WTC11 (cell line): Measurements from ENCODE around the gene CCDC92. TPM values are rescaled to one million over a fixed set of nuclear protein-coding genes. Genes with fewer than 3 reads are reported as not detected.

Experiments used
- ATAC-seq: fragments of 200-7000 bp; cut with Tn5 transposase; 2 replicates; pipeline ENCODE4 v1.10.0; 2021; ENCODE audit warnings: mild to moderate bottlenecking, moderate library complexity
- CTCF ChIA-PET: fragments of 300-600 bp; sonication (Branson Sonifier 250); formaldehyde crosslinking; loops from one replicate; lab custom pipeline; 2021; ENCODE audit warnings: antibody characterized with exemption; lab: Charles Lee
- POLR2A ChIA-PET: fragments of 350-600 bp; sonication (Branson Sonifier 250); formaldehyde crosslinking; loops from one replicate; lab custom pipeline; 2021; ENCODE audit warnings: antibody characterized with exemption; lab: Charles Lee
- DNase-seq: peaks from one replicate; pipeline ENCODE4 v3.0.0; 2021; ENCODE audit warnings: low spot score
- H3K27ac Mint-ChIP-seq: 2 replicates; pipeline ENCODE4 v1.8.0; 2021; ENCODE audit warnings: mixed read lengths
- H3K27me3 Mint-ChIP-seq: 2 replicates; pipeline ENCODE4 v1.8.0; 2021; ENCODE audit warnings: low read depth, mild to moderate bottlenecking, moderate library complexity, mixed read lengths
- H3K36me3 Mint-ChIP-seq: 2 replicates; pipeline ENCODE4 v1.8.0; 2021; ENCODE audit warnings: mixed read lengths
- H3K4me1 Mint-ChIP-seq: 2 replicates; pipeline ENCODE4 v1.8.0; 2022; ENCODE audit warnings: mixed read lengths
- H3K4me3 Mint-ChIP-seq: 2 replicates; pipeline ENCODE4 v1.8.0; 2021; ENCODE audit warnings: mild to moderate bottlenecking, moderate library complexity, mixed read lengths
- H3K9me3 Mint-ChIP-seq: 2 replicates; pipeline ENCODE4 v1.8.0; 2021; ENCODE audit warnings: mixed read lengths
- CDX4 ChIP-seq: fragments of 250-450 bp; sonication (Bioruptor Pico); IDR thresholded peaks from 2 replicates; pipeline ENCODE4 v1.9.0; 2021; ENCODE audit warnings: moderate library complexity, mild to moderate bottlenecking, inconsistent platforms, borderline replicate concordance
- MLX ChIP-seq: sonication (generic); formaldehyde crosslinking; IDR thresholded peaks from 2 replicates; pipeline ENCODE4 v1.8.1; 2023; ENCODE audit warnings: mild to moderate bottlenecking, missing genetic modification reagents, moderate library complexity
- NFE2L1 ChIP-seq: sonication (generic); formaldehyde crosslinking; IDR thresholded peaks from 2 replicates; pipeline ENCODE4 v1.8.1; 2023; ENCODE audit warnings: missing genetic modification reagents
- TEAD4 ChIP-seq: sonication (generic); formaldehyde crosslinking; IDR thresholded peaks from 2 replicates; pipeline ENCODE4 v1.8.0; 2022; ENCODE audit warnings: mild to moderate bottlenecking, missing genetic modification reagents
- ZNF423 ChIP-seq: fragments of 250-450 bp; sonication (Bioruptor Pico); IDR thresholded peaks from 2 replicates; pipeline ENCODE4 v2.1.2; 2022; ENCODE audit warnings: mild to moderate bottlenecking, moderate library complexity
- ZNF425 ChIP-seq: fragments of 250-450 bp; sonication (Bioruptor Pico); conservative IDR thresholded peaks from 2 replicates; pipeline ENCODE4 v1.9.0; 2021; ENCODE audit warnings: mild to moderate bottlenecking
- ZNF532 ChIP-seq: fragments of 250-450 bp; sonication (Bioruptor Pico); IDR thresholded peaks from 2 replicates; pipeline ENCODE4 v1.9.0; 2021; ENCODE audit warnings: mild to moderate bottlenecking, borderline replicate concordance
- ZNF671 ChIP-seq: fragments of 250-450 bp; sonication (Bioruptor Pico); IDR thresholded peaks from 2 replicates; pipeline ENCODE4 v1.8.0; 2021; ENCODE audit warnings: mild to moderate bottlenecking
- total RNA-seq: library from RNA; stranded (reverse); gene quantifications from 3 replicates; pipeline ENCODE4 v1.2.3, GENCODE V29; 2021
- TF ChIP-seq, protein P1 (sequence below): sonication (generic); formaldehyde crosslinking; IDR thresholded peaks from 2 replicates; pipeline ENCODE4 v1.8.1; 2022; ENCODE audit warnings: low read depth, missing genetic modification reagents, borderline replicate concordance
- TF ChIP-seq, protein P2 (sequence below): sonication (generic); formaldehyde crosslinking; IDR thresholded peaks from 2 replicates; pipeline ENCODE4 v1.8.1; 2022; ENCODE audit warnings: mild to moderate bottlenecking, missing genetic modification reagents, moderate library complexity, borderline replicate concordance
- TF ChIP-seq, protein P3 (sequence below): fragments of 200-600 bp; IDR thresholded peaks from 2 replicates; pipeline ENCODE4 v1.8.0; 2022; ENCODE audit warnings: antibody characterized with exemption

CCDC92 gene
- total RNA-seq, 1 experiment from 2014 or later = 2.7 TPM

DNA sequence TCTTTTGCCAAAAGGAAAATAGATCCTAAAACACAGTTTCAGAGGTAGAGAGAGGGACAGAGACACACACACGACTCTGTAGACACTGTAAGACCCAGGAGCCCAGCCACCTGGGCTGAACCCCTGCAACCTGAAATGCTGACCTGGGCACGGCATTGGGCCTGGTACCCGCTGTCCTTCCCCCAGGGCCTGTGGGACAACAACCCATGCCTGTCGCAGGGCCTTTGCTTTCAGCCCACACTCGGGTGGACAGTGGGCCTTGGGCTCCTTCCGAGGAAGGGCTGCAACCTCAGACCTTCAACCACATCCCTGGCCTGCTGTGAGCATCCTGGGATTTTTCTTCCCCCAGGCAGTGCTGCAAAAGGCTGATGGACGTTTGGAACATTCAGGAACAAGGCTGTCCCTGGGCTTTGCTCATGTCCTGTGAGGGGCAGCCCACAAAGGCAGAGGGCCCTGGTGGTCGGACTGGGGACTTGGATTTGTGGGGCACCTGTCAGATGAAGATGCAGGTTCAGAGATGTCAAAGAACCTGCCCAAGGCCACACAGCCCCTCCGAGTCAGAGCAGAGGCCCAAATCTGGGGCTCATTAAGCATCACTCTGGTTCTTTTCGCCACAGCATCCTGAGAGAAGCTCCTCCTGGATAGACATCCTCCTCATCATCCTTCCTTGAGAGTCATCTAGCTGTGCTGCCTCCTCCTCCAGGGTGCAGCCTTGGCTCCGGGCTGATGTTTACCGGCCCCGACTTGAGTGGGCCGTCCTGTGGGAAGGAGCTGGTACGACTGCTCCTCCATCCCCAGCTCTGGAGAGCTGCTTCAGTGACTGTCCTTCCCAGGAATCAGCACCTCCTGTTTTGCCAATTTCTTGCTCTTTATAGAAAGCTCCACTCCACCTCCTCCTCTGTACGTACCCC lies 32.7 kb downstream of the CCDC92 start:
- H3K36me3 Mint-ChIP-seq = peaks cover 3% of the 10 kb centered on the region; the same call in 1 of the 2 replicates
- ChIA-PET CTCF (interaction anchor here (0.9 to 2.4 kb wide), 19 partner anchors 8 to 237 kb away, joined by 3 to 36 read pairs (median 4); partner anchors contain the start of genes CCDC92 and ZNF664), POLR2A (no interaction called here)
- TF ChIP-seq, protein P1, sequence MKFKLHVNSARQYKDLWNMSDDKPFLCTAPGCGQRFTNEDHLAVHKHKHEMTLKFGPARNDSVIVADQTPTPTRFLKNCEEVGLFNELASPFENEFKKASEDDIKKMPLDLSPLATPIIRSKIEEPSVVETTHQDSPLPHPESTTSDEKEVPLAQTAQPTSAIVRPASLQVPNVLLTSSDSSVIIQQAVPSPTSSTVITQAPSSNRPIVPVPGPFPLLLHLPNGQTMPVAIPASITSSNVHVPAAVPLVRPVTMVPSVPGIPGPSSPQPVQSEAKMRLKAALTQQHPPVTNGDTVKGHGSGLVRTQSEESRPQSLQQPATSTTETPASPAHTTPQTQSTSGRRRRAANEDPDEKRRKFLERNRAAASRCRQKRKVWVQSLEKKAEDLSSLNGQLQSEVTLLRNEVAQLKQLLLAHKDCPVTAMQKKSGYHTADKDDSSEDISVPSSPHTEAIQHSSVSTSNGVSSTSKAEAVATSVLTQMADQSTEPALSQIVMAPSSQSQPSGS (CRISPR knock-in tag) = no peak
- no peak for TF ChIP-seq NFE2L1 (CRISPR knock-in tag)
- no peak for DNase-seq
- H3K4me3 Mint-ChIP-seq = no peak overlapping the region
- peaks cover 6% of the 10 kb centered on the region; the same call in 1 of the 2 replicates for H3K9me3 Mint-ChIP-seq
- H3K4me1 Mint-ChIP-seq = no peaks in the 10 kb centered on the region
- no peak overlapping the region for H3K27ac Mint-ChIP-seq
- H3K27me3 Mint-ChIP-seq = peaks cover 12% of the 10 kb centered on the region
- no peak for ATAC-seq

GRCh38 chr12:123938679-123939480 lies 33.8 kb downstream of the CCDC92 start:
- POLR2A ChIA-PET = interaction anchor here (0.6 kb wide), 1 partner anchor 955 kb away, joined by 3 read pairs; no protein-coding TSS in a partner anchor
- Mint-ChIP-seq H3K9me3 (peaks cover 6% of the 10 kb centered on the region; the same call in 1 of the 2 replicates), H3K27me3 (peaks cover 4% of the 10 kb centered on the region), H3K27ac (no peak overlapping the region), H3K36me3 (peaks cover 3% of the 10 kb centered on the region; the same call in 1 of the 2 replicates), H3K4me1 (no peaks in the 10 kb centered on the region), H3K4me3 (no peak overlapping the region)
- peak; percentile 69 for DNase-seq
- ATAC-seq = peak; percentile 95
- CTCF ChIA-PET = interaction anchor here (0.6 to 2.4 kb wide), 38 partner anchors 9 to 451 kb away, joined by 3 to 36 read pairs (median 4); partner anchors contain the start of genes CCDC92 and ZNF664
- TF ChIP-seq, protein P2, sequence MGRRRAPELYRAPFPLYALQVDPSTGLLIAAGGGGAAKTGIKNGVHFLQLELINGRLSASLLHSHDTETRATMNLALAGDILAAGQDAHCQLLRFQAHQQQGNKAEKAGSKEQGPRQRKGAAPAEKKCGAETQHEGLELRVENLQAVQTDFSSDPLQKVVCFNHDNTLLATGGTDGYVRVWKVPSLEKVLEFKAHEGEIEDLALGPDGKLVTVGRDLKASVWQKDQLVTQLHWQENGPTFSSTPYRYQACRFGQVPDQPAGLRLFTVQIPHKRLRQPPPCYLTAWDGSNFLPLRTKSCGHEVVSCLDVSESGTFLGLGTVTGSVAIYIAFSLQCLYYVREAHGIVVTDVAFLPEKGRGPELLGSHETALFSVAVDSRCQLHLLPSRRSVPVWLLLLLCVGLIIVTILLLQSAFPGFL (CRISPR knock-in tag) = no peak
- TF ChIP-seq MLX (CRISPR knock-in tag) = no peak
- TF ChIP-seq, protein P3, sequence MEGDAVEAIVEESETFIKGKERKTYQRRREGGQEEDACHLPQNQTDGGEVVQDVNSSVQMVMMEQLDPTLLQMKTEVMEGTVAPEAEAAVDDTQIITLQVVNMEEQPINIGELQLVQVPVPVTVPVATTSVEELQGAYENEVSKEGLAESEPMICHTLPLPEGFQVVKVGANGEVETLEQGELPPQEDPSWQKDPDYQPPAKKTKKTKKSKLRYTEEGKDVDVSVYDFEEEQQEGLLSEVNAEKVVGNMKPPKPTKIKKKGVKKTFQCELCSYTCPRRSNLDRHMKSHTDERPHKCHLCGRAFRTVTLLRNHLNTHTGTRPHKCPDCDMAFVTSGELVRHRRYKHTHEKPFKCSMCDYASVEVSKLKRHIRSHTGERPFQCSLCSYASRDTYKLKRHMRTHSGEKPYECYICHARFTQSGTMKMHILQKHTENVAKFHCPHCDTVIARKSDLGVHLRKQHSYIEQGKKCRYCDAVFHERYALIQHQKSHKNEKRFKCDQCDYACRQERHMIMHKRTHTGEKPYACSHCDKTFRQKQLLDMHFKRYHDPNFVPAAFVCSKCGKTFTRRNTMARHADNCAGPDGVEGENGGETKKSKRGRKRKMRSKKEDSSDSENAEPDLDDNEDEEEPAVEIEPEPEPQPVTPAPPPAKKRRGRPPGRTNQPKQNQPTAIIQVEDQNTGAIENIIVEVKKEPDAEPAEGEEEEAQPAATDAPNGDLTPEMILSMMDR = peak; percentile 50

GRCh38 chr12:123937707-123938591 lies 34.7 kb downstream of the CCDC92 start:
- Mint-ChIP-seq H3K27ac (no peak overlapping the region), H3K27me3 (peaks cover 4% of the 10 kb centered on the region), H3K9me3 (peaks cover 6% of the 10 kb centered on the region; the same call in 1 of the 2 replicates), H3K36me3 (peaks cover 3% of the 10 kb centered on the region; the same call in 1 of the 2 replicates), H3K4me3 (no peak overlapping the region), H3K4me1 (no peaks in the 10 kb centered on the region)
- POLR2A ChIA-PET = no interaction called here
- CTCF ChIA-PET = interaction anchor here (0.8 to 2.4 kb wide), 21 partner anchors 11 to 452 kb away, joined by 3 to 36 read pairs (median 5); no protein-coding TSS in a partner anchor
- DNase-seq (no peak), ATAC-seq (no peak; the same call in 1 of the 2 replicates)
- TF ChIP-seq ZNF671 (CRISPR knock-in tag) (no peak), ZNF425 (CRISPR knock-in tag) (no peak), ZNF532 (CRISPR knock-in tag) (no peak), TEAD4 (CRISPR knock-in tag) (no peak), CDX4 (CRISPR knock-in tag) (no peak), ZNF423 (CRISPR knock-in tag) (no peak)
